ENCODE measurements around the gene NSUN5.

Gene NSUN5

GRCh38 chr7:73341877-73342276 lies 33.3 kb upstream of the NSUN5 start:
- no peak for TF ChIP-seq GABPA (IDR thresholded peaks at IDR 0.05; ENCODE audit: low read depth)
- TF ChIP-seq SPI1 (IDR thresholded peaks at IDR 0.05; ENCODE audit: borderline replicate concordance, low read depth): no peak
- TF ChIP-seq POLR2AphosphoS5 (IDR thresholded peaks at IDR 0.05; ENCODE audit: low read depth): no peak
- no peak for TF ChIP-seq CTCF (IDR thresholded peaks at IDR 0.05; ENCODE audit: insufficient read depth, low read length)
- no peak for TF ChIP-seq REST (IDR thresholded peaks at IDR 0.05; ENCODE audit: insufficient replicate concordance, low read depth)
- Histone ChIP-seq H3K27me3 (ENCODE audit: insufficient read depth, poor library complexity, severe bottlenecking) (no peaks in the 10 kb centered on the region), H3K27ac (replicated peaks) (no peak overlapping the region), H3K4me3 (replicated peaks; ENCODE audit: insufficient read depth, low read length) (no peak overlapping the region)
- DNase-seq (ENCODE audit: low read depth in 1 of 2, low spot score in 1 of 2): peak; percentile 28 to 68

GRCh38 chr7:73340514-73340913 lies 31.9 kb upstream of the NSUN5 start:
- TF ChIP-seq REST (IDR thresholded peaks at IDR 0.05; ENCODE audit: insufficient replicate concordance, low read depth): no peak
- TF ChIP-seq GABPA (IDR thresholded peaks at IDR 0.05; ENCODE audit: low read depth): no peak
- no peak for TF ChIP-seq POLR2AphosphoS5 (IDR thresholded peaks at IDR 0.05; ENCODE audit: low read depth)
- no peak for TF ChIP-seq SPI1 (IDR thresholded peaks at IDR 0.05; ENCODE audit: borderline replicate concordance, low read depth)
- no peak for TF ChIP-seq CTCF (IDR thresholded peaks at IDR 0.05; ENCODE audit: insufficient read depth, low read length)
- H3K27me3 ChIP-seq (ENCODE audit: insufficient read depth, poor library complexity, severe bottlenecking): no peaks in the 10 kb centered on the region

DNA sequence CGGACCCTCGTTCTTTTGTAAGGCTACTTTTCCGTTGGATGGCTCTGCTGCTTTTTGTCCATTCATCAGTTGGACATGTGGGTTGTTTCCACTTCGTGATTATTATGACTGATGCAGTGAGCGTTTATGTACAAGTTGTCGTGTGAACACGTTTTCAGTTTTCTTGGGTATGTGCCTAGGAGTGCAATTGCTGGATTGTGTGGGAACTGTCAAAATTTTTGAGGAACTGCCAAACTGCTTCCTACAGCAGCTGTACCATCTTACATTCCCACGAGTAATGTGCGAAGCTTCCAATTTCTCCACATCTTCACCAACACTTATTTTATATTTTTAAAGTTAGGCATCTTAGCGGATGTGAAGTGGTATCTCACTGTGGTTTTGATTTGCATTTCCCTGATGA lies 29.7 kb upstream of the NSUN5 start:
- Histone ChIP-seq H3K4me3 (replicated peaks; ENCODE audit: insufficient read depth, low read length) (no peak overlapping the region), H3K27ac (replicated peaks) (no peak overlapping the region), H3K27me3 (ENCODE audit: insufficient read depth, poor library complexity, severe bottlenecking) (no peaks in the 10 kb centered on the region)
- TF ChIP-seq GABPA (IDR thresholded peaks at IDR 0.05; ENCODE audit: low read depth): no peak
- TF ChIP-seq REST (IDR thresholded peaks at IDR 0.05; ENCODE audit: insufficient replicate concordance, low read depth): no peak
- no peak for TF ChIP-seq POLR2AphosphoS5 (IDR thresholded peaks at IDR 0.05; ENCODE audit: low read depth)
- TF ChIP-seq SPI1 (IDR thresholded peaks at IDR 0.05; ENCODE audit: borderline replicate concordance, low read depth): peak; percentile 22; the same call in 1 of the 2 replicates
- no peak for TF ChIP-seq CTCF (IDR thresholded peaks at IDR 0.05; ENCODE audit: insufficient read depth, low read length)
- DNase-seq (ENCODE audit: low read depth in 1 of 2, low spot score in 1 of 2): no peak

More at GRCh38 chr7:73340514-73340913, 31.9 kb upstream of the NSUN5 start:
- Histone ChIP-seq H3K4me3 (replicated peaks; ENCODE audit: insufficient read depth, low read length) (no peak overlapping the region), H3K27ac (replicated peaks) (no peak overlapping the region)
- no peak for DNase-seq (ENCODE audit: low read depth in 1 of 2, low spot score in 1 of 2)
